Measurements from ENCODE around the gene CELSR1.

- TF ChIP-seq CTCF (IDR thresholded peaks at IDR 0.05) (no peak), REST (IDR thresholded peaks at IDR 0.05; ENCODE audit: insufficient read depth in 1 of 2, low read depth in 2 of 2, low read length in 1 of 2) (no peak), SIN3A (IDR thresholded peaks at IDR 0.05; ENCODE audit: borderline replicate concordance, insufficient read depth, low read depth, low read length) (no peak)
Observed at GRCh38 chr22:46418827-46419226, 118.6 kb downstream of the CELSR1 start.
